Right atrium auricular region (tissue), 2 donors: Measurements from ENCODE around the gene TAF1A. TPM values are rescaled to one million over a fixed set of nuclear protein-coding genes. Genes with fewer than 3 reads are reported as not detected.

Experiments
- DNase-seq: peaks from one replicate; pipeline ENCODE4 v3.0.0-alpha.2; 2019; ENCODE audit warnings: low spot score
- H3K27ac ChIP-seq, 2 donors: fragments of 200-600 bp; sonication (generic); 1 replicate in 1 of 2; 2 replicates in 1 of 2; pipeline ENCODE4 v1.5.1; 2016 to 2019
- H3K27me3 ChIP-seq, 2 donors: fragments of 200-600 bp; sonication (generic); one replicate each; pipeline versions ENCODE4 v1.5.1 to v1.6.0; 2017 to 2019
- H3K36me3 ChIP-seq: fragments of 200-600 bp; sonication (generic); one replicate; pipeline ENCODE4 v1.5.1; 2016
- H3K4me1 ChIP-seq, 2 donors: fragments of 200-600 bp; sonication (generic); one replicate each; pipeline versions ENCODE4 v1.5.1 to v1.6.0; 2017 to 2019
- H3K4me3 ChIP-seq, 2 donors: fragments of 200-600 bp; sonication (generic); 1 replicate in 1 of 2; 2 replicates in 1 of 2; pipeline ENCODE4 v1.5.1; 2017 to 2019; ENCODE audit warnings: mild to moderate bottlenecking in 1 of 2, moderate library complexity in 1 of 2
- H3K9me3 ChIP-seq, 2 donors: fragments of 200-600 bp; sonication (generic); one replicate each; pipeline ENCODE4 v1.5.1; 2019
- total RNA-seq, 2 donors: library from RNA; depleted of rRNA; stranded (reverse); fragments of >200 nt; gene quantifications; one replicate each; pipeline ENCODE4 v1.1.0, GENCODE V29; 2016
- TF ChIP-seq, protein P1 (sequence below), 2 donors: fragments of 200-600 bp; sonication (generic); IDR thresholded peaks; one replicate each; pipeline ENCODE4 v1.5.1; 2019; ENCODE audit warnings: antibody characterized with exemption in 2 of 2

TAF1A gene
- total RNA-seq, 2 donors from 2014 or later, result 1.3 to 2.7 TPM

DNA sequence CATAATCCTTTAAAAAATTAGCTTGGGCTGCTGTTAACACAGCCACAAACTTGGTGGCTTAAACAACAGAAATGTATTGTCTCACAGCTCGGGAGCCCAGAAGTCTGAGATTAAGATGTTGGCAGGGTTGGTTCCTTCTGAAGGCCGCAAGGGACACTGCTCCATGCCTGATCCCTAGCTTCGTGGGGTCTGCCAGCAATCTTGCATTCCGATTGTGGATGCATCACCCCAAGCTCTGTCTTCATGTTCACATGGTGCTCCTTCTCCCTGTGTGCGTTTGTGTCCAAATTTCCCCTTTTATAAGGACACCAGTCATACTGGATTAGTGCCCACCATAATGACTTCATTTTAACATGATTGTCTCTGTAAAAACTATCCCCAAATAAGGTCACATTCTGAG, 36.9 kb downstream of the TAF1A start:
- no peaks in the 10 kb centered on the region for H3K27me3 ChIP-seq
- DNase-seq, result no peak
- H3K4me3 ChIP-seq, result no peak overlapping the region
- no peak overlapping the region for H3K27ac ChIP-seq
- no peaks in the 10 kb centered on the region for H3K4me1 ChIP-seq
- TF ChIP-seq, protein P1, sequence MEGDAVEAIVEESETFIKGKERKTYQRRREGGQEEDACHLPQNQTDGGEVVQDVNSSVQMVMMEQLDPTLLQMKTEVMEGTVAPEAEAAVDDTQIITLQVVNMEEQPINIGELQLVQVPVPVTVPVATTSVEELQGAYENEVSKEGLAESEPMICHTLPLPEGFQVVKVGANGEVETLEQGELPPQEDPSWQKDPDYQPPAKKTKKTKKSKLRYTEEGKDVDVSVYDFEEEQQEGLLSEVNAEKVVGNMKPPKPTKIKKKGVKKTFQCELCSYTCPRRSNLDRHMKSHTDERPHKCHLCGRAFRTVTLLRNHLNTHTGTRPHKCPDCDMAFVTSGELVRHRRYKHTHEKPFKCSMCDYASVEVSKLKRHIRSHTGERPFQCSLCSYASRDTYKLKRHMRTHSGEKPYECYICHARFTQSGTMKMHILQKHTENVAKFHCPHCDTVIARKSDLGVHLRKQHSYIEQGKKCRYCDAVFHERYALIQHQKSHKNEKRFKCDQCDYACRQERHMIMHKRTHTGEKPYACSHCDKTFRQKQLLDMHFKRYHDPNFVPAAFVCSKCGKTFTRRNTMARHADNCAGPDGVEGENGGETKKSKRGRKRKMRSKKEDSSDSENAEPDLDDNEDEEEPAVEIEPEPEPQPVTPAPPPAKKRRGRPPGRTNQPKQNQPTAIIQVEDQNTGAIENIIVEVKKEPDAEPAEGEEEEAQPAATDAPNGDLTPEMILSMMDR (IDR thresholded peaks at IDR 0.05), result no peak
- no peaks in the 10 kb centered on the region for H3K9me3 ChIP-seq
- peaks cover 5% of the 10 kb centered on the region for H3K36me3 ChIP-seq

DNA sequence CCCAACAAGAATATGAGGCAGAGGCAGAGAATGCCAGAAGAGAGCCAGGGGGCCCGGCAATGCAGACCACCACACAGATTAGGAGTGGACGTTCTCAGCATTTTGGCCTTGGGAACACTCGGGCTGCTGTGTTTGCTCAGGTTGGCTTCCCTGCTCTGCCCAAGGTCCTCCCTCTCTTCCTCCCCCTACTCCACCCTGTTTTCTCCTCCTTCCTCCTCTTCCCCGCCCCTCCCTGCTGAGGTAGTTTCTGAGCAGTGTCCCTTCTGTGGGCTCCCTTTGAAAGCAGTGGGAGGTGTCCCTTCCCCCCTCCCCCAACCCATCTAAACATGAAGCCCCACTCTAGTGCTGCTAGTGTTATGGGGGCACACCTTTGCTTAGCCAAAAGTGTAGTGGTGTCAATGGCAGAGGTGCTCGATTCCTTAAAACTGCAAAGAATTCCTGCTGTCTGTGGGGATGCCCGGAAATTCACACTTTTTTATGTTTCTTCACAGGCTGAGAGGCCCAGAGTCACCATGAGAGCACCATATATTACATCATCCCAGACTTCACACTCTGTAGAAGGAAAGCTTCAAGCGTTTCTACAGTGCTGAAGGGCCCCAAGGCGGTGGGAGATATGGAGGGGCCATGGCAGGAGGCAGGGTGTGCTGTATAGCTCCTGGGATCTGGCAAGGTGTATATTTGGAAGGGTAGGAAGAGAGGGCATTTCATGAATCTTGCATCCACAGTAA, 41.6 kb downstream of the TAF1A start, which contains the start of gene HHIPL2:
HHIPL2 (minus strand) TSS at position 161 of the 728 bp plus-strand sequence; CDS start at position 101, 60 bp downstream.
- no peaks in the 10 kb centered on the region for H3K36me3 ChIP-seq
- H3K27ac ChIP-seq, result no peak within 1 kb of the TSS
- no peaks in the 10 kb centered on the region for H3K9me3 ChIP-seq
- H3K27me3 ChIP-seq, result no peaks in the 10 kb centered on the region
- TF ChIP-seq, protein P1 (IDR thresholded peaks at IDR 0.05), result no peak
- no peaks in the 10 kb centered on the region for H3K4me1 ChIP-seq
- DNase-seq, result no peak
- no peak within 1 kb of the TSS for H3K4me3 ChIP-seq

DNA sequence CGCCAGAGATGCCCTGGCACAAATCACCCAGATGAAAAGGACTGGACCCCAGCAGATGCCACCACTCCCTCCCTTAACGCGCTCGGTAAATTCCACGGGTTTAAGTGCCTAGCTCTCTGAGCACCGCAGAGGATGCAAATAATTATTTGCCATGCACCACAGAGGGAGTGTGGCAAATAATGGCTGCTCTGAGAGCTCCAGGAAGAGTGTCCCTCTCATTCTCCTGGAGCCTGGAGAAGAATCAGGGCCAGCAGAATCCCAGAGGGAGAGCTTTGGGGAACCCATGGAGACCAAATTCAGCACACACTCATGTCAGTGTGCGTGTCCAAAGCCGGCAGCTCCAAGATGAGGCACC, 42.5 kb downstream of the TAF1A start:
- Histone ChIP-seq H3K27me3 (no peaks in the 10 kb centered on the region), H3K4me1 (no peaks in the 10 kb centered on the region), H3K4me3 (no peak overlapping the region), H3K9me3 (no peaks in the 10 kb centered on the region), H3K36me3 (no peaks in the 10 kb centered on the region), H3K27ac (no peak overlapping the region)
- DNase-seq, result no peak
- TF ChIP-seq, protein P1 (IDR thresholded peaks at IDR 0.05), result no peak

DNA sequence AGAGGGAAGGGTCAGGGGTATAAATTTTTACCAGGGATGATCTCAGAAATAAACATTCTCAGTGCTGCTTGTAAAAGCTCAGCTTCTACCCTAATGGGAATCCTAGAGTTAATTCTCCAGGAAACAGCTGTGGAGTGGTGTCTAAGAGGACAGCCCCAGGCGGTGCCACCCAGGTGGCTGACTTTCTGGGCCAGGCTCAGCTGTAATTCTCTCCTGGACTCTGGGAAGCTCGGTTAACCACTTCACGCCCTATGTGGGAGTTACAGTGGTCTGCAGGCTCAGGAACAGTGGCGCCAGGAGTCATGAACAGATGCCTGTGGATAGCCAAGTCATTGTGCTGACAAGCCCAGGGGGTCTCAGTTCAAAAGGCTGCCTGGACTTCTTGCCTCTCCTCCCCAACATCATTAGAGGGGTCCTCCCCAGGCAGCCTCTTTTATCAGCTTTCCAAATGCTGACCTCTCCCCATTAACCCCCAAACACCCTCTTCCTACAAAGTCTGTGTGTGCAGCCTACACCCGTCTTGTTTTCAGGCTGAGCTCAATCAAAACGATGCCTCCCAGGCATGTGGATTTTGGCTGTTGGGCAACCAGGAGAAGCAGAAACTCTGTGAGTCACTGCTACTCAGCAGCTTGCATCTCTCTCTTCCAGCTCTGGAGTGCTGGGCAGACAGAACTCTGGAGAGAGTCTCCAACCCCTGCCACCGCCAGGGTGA, 43.0 kb downstream of the TAF1A start:
- TF ChIP-seq, protein P1 (IDR thresholded peaks at IDR 0.05), result no peak
- DNase-seq, result peak; percentile 71
- Histone ChIP-seq H3K36me3 (no peaks in the 10 kb centered on the region), H3K27ac (no peak overlapping the region), H3K4me1 (no peaks in the 10 kb centered on the region), H3K9me3 (no peaks in the 10 kb centered on the region), H3K27me3 (no peaks in the 10 kb centered on the region), H3K4me3 (no peak overlapping the region)

DNA sequence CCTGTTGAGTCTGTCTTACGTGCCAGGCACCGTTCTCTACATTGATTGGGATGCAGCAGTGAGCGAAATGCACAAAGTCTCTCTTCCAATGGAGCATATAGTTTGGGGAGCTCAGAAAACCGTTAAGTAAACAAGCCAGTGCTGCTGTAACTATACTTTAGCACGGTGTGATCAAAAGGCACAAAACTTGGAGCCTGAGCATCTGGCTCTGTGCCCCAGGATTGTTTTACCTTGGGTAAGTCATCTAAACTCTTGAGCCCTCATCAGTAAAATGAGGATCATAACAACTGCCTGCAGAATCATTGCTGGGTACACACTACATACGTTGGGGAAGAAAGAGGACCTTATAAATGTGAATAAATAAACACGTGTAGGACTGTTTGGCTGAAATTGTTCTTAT, 43.6 kb downstream of the TAF1A start:
- no peak overlapping the region for H3K4me3 ChIP-seq
- no peaks in the 10 kb centered on the region for H3K27me3 ChIP-seq
- no peak overlapping the region for H3K27ac ChIP-seq
- TF ChIP-seq, protein P1 (IDR thresholded peaks at IDR 0.05), result no peak
- no peaks in the 10 kb centered on the region for H3K36me3 ChIP-seq
- no peaks in the 10 kb centered on the region for H3K4me1 ChIP-seq
- no peak for DNase-seq
- no peaks in the 10 kb centered on the region for H3K9me3 ChIP-seq
